HUES6 (cell line): ENCODE data around the gene NLK.

ENCODE experiments used
- H3K27ac ChIP-seq: 2 replicates; pipeline ENCODE4 v1.7.0; 2013; ENCODE audit warnings: low read depth, mild to moderate bottlenecking, low read length, inconsistent platforms
- H3K27me3 ChIP-seq: 2 replicates; pipeline ENCODE4 v1.6.1; 2013; ENCODE audit warnings: low read length; ENCODE audit not compliant: control insufficient read depth, insufficient read depth
- H3K36me3 ChIP-seq: 2 replicates; pipeline ENCODE4 v1.6.1; 2013; ENCODE audit warnings: low read length; ENCODE audit not compliant: control insufficient read depth, insufficient read depth
- H3K4me1 ChIP-seq: 2 replicates; pipeline ENCODE4 v1.6.1; 2013; ENCODE audit warnings: low read length; ENCODE audit not compliant: control insufficient read depth, insufficient read depth
- H3K4me3 ChIP-seq: 2 replicates; pipeline ENCODE4 v1.5.1; 2013; ENCODE audit warnings: low read depth, low read length
- H3K9ac ChIP-seq: one replicate; pipeline ENCODE4 v1.6.1; 2013; ENCODE audit warnings: mild to moderate bottlenecking, low read length
- H3K9me3 ChIP-seq: 2 replicates; pipeline ENCODE4 v1.6.1; 2013; ENCODE audit warnings: low read depth, low read length; ENCODE audit not compliant: control insufficient read depth, insufficient read depth

NLK gene

DNA sequence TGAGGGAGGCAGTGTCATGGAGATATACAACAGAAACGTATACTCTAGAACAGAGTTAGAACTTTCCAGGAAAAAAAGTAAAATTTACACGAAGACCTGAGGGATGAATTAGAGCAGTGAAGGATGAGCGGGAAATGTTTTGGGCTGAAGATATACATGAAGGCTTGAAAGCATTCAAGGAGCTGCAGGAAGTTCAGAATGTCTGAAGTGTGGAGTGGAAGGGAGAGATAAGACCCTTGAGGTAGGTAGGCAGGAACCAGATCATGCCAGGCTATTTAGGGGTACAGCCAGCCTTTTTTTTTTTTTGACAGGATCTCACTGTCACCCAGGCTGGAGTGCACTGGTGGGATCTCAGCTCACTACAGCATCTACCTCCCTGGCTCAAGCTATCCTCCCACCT, 3.2 kb upstream of the NLK start:
- no peak overlapping the region for H3K4me3 ChIP-seq
- H3K36me3 ChIP-seq, result peaks cover 7% of the 10 kb centered on the region; the same call in 1 of the 2 replicates
- H3K9ac ChIP-seq, result no peak overlapping the region
- H3K9me3 ChIP-seq, result no peaks in the 10 kb centered on the region
- H3K27me3 ChIP-seq, result no peaks in the 10 kb centered on the region
- no peak overlapping the region for H3K27ac ChIP-seq
- H3K4me1 ChIP-seq, result peaks cover 18% of the 10 kb centered on the region

DNA sequence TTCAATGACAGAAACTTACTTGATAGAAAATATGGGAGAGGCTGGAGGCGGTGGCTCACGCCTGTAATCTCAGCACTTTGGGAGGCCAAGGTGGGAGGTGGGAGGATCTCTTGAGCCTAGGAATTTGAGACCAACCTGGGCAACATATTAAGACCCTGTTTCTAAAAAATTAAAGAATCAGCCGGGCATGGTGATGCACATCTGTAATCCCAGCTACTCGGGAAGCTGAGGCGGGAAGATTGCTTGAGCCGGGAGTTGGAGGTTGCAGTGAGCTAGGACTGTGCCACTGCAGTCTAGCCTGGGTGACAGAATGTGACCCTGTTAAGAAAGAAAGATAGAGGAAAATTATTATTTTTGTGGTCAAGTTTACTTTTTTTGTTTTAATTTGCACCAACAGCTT, 2.1 kb upstream of the NLK start:
- Histone ChIP-seq H3K27me3 (no peaks in the 10 kb centered on the region), H3K36me3 (peaks cover 9% of the 10 kb centered on the region), H3K4me3 (peak overlapping the region; percentile 51), H3K27ac (no peak overlapping the region), H3K9me3 (no peaks in the 10 kb centered on the region), H3K4me1 (peaks cover 20% of the 10 kb centered on the region), H3K9ac (no peak overlapping the region)

DNA sequence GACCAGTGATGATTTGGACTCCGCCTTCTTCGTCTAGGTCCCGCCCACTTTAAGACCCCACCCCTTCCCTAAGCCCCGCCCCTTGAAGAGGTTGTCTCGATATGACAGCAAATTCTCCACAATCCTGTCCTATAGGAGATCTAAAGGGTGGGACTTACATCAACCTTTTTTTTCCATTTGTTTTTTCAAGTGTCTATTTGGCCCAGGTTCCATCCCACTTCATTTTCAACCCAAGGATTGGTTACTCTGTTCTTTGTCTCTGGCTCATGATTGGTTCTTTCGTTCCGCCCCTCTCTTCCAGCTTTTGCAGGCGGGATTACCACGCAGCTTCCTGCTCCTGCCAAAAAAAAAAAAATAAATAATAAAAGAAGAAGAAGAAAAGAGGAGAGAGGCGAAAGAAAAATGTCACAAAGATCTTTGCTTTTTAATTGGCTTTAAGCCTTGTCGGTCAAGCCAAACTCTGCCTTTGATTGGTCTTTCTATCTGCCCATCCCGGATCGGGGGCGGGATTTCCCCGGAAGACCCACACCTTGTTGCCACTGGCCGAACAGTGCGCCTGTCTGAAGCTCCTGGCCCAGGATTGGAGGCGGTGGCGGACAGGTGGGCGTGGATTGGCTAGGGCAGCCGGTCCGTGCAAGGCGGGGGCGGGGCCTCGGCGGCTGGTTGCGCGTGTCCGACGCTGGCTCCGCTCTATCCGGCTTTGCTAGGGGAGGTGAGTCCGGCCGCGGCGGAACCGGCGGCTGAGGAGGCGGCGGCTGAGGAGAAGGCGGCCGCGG, 1.2 kb upstream of the NLK start:
- H3K9ac ChIP-seq, result no peak overlapping the region
- peaks cover 24% of the 10 kb centered on the region for H3K4me1 ChIP-seq
- H3K36me3 ChIP-seq, result peaks cover 9% of the 10 kb centered on the region
- H3K27ac ChIP-seq, result no peak overlapping the region
- H3K4me3 ChIP-seq, result peak overlapping the region; percentile 80
- no peaks in the 10 kb centered on the region for H3K9me3 ChIP-seq
- no peaks in the 10 kb centered on the region for H3K27me3 ChIP-seq

DNA sequence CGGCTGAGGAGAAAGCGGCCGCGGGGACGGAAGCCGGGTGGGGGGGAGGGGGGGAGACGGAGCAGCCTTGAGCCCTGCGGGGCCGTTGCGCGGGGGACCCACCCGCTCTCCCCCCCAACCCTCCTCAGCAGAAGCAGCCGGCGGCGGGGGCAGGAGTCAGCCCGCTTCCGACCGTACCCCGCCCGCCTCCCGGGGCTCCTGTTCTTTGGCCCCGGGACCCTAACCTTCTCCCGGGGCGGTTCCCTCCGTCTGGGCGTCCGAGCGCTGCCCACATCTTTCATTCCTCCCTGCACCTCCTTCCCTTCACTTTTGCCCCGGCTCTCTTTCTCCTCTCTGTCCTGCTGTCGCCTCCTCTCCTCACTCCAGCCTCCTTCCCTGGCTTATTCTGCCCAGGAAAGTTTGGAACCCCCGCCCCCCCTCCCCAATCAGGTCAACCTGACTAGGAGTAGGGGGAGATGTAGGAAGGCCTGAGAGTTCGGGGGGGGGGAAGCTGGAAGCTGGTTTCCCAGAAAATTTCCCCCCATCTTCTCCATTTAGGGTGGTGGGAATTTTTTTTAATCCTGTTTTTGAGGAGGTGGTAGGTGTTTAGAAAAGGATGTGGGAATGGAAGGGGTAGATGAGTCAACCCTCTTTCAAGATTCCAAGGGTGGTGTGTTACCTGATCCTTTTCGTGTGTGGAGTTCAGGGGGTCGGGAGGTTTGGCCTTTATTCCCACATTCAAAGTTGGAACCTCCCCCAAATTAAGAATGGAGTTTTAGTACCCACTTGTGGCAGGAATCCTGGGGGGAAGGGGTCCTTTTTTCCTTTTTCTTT, 427 bp upstream of the NLK start:
- Histone ChIP-seq H3K27me3 (no peaks in the 10 kb centered on the region), H3K36me3 (peaks cover 9% of the 10 kb centered on the region), H3K4me3 (peak overlapping the region; percentile 80), H3K4me1 (peaks cover 28% of the 10 kb centered on the region), H3K9me3 (no peaks in the 10 kb centered on the region), H3K9ac (peak overlapping the region; percentile 64), H3K27ac (peak overlapping the region; percentile 36; the same call in 1 of the 2 replicates)

DNA sequence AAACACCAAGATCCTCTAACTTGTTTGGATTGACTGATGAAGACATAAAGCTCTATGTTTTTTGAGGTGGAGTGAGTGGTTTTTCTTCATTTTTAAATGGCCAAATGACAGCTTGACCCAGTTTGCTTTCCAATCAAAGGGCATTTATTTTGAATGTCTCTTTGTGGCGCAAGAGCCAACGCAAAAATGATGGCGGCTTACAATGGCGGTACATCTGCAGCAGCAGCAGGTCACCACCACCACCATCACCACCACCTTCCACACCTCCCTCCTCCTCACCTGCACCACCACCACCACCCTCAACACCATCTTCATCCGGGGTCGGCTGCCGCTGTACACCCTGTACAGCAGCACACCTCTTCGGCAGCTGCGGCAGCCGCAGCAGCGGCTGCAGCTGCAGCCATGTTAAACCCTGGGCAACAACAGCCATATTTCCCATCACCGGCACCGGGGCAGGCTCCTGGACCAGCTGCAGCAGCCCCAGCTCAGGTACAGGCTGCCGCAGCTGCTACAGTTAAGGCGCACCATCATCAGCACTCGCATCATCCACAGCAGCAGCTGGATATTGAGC, 329 bp downstream of the NLK start:
- H3K4me1 ChIP-seq, result peaks cover 36% of the 10 kb centered on the region
- peaks cover 9% of the 10 kb centered on the region for H3K36me3 ChIP-seq
- H3K27ac ChIP-seq, result no peak overlapping the region
- no peaks in the 10 kb centered on the region for H3K9me3 ChIP-seq
- H3K9ac ChIP-seq, result no peak overlapping the region
- H3K4me3 ChIP-seq, result peak overlapping the region; percentile 80
- no peaks in the 10 kb centered on the region for H3K27me3 ChIP-seq

DNA sequence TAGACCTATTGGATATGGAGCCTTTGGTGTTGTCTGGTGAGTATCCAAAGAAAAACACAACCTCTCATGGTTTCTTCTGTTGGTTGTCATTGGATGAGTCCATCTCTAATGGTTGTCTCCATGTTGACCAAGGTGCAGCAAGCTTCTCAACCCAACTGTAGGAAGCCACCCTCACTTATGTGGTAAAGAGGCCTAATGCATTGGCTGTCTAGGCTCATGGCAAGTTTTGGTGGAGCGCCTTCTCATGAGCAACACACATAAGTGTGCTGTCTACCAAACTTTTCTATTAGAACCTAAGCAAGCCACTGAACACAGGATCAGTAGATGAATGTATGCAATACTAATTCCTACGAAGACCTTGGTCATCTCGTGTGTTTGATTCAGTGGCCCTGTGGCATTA, 819 bp downstream of the NLK start:
- Histone ChIP-seq H3K36me3 (peaks cover 9% of the 10 kb centered on the region), H3K4me3 (peak overlapping the region; percentile 80), H3K27ac (no peak overlapping the region), H3K4me1 (peaks cover 39% of the 10 kb centered on the region), H3K27me3 (no peaks in the 10 kb centered on the region), H3K9ac (no peak overlapping the region), H3K9me3 (no peaks in the 10 kb centered on the region)

DNA sequence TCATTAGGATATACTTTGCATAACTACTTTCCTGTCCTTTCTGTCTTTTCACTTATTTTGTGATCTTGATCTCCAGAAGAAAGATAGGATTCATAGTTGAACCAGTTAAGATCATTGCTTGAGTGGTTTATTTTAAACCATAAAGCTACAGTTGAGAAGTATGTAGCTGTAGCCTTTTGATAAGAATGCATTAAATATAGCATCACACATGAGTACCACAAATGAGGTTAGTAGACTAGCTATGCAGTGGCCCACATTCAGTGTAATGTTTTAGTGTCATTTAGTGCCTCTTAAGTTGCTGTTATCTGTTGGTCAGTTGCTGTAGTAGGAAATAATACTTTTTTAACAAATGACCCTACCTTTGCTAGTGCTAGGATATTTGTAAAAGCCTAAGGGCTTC, 1.3 kb downstream of the NLK start:
- peaks cover 9% of the 10 kb centered on the region for H3K36me3 ChIP-seq
- H3K27me3 ChIP-seq, result no peaks in the 10 kb centered on the region
- H3K4me3 ChIP-seq, result peak overlapping the region; percentile 80
- peaks cover 40% of the 10 kb centered on the region for H3K4me1 ChIP-seq
- no peak overlapping the region for H3K9ac ChIP-seq
- no peak overlapping the region for H3K27ac ChIP-seq
- no peaks in the 10 kb centered on the region for H3K9me3 ChIP-seq

DNA sequence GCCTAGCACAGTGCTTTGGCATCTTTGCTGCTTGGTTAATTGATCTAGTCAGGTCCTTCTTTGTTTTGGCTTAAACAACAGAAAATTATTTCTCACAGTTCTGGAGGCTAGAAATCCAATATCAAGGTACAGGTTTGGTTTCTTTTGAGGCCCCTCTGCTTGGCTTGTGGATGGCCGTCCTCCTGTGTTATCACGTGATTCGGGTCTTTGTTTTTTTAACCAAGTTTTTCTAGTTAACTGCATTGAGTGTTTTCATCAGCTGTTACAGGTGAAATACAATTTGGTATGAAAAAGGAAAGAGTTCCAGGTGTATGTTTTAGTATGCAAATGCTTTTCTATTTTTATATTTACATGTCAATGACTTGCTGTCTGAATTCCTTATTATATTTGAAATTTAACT, 2.8 kb downstream of the NLK start:
- Histone ChIP-seq H3K9ac (no peak overlapping the region), H3K4me3 (peak overlapping the region; percentile 14; the same call in 1 of the 2 replicates), H3K9me3 (no peaks in the 10 kb centered on the region), H3K27ac (no peak overlapping the region), H3K36me3 (peaks cover 9% of the 10 kb centered on the region), H3K27me3 (no peaks in the 10 kb centered on the region), H3K4me1 (peaks cover 45% of the 10 kb centered on the region)

DNA sequence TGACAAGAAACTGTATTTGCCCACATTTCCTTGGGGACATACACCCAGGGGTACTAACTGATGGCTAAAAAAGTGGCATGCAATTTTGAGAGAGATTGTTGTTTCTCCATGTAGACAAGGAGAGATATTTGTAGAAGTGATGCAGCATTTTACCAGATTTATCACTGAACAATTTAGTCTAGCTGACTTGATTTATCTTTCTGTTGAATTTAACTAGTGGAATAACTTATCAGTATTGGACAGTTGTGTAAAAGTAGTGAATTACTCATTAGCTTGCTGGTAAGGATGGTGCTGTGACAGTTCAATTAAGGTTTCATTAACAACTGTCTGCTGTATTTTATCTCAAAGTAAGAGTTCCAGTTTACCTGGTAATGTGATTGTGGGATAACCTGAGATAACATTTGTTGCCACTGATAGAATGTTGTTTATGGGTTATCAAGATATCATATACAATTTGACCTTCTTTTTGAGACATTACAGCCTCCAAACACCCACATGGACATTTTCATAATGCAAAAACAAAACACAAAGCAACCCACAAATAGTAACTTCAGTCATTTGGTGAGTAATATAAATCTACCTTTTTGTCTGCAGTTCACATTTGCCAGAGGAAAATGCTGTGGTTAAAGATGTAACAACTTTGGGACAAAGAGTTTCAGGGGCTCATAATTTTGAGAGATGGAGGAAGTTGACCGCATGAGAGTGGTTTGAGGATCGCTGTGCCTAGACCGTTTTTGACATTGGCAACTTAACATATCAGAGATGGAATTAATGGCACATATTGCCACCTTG, 3.8 kb downstream of the NLK start:
- peaks cover 9% of the 10 kb centered on the region for H3K36me3 ChIP-seq
- peaks cover 45% of the 10 kb centered on the region for H3K4me1 ChIP-seq
- no peaks in the 10 kb centered on the region for H3K9me3 ChIP-seq
- no peak overlapping the region for H3K9ac ChIP-seq
- H3K27ac ChIP-seq, result no peak overlapping the region
- no peak overlapping the region for H3K4me3 ChIP-seq
- H3K27me3 ChIP-seq, result no peaks in the 10 kb centered on the region

DNA sequence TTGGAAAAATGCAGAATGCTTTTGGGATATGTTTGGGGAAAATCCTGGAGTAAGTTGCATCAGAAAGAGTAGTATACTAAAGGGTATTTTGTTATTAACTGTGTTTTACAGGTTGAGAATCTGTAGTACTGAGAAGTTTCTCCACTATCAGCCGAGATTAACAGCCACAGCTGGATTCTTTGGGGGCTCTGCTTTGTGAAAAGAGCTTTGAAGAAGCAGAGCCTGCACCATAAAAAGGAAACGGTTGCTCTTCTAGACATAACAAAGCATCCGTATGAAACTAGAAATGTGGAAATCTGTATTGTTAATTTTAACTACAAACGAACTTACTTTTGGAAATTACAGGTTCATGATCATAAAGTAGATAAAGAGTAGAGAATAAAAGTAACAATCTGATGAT, 5.3 kb downstream of the NLK start:
- Histone ChIP-seq H3K27me3 (no peaks in the 10 kb centered on the region), H3K4me3 (no peak overlapping the region), H3K4me1 (peaks cover 54% of the 10 kb centered on the region), H3K36me3 (peaks cover 9% of the 10 kb centered on the region), H3K27ac (no peak overlapping the region), H3K9ac (no peak overlapping the region), H3K9me3 (no peaks in the 10 kb centered on the region)
